HCT116 (cell line): ENCODE results near the gene DPP6.

ENCODE experiments used
- CTCF ChIP-seq, 3 experiments: fragments of 200-600 bp in 1 of 3; sonication (generic) in 1 of 3; IDR thresholded peaks in 2 of 3; conservative IDR thresholded peaks in 1 of 3; 2 replicates each; pipeline ENCODE4 v1.5.1; 2012 to 2017; ENCODE audit warnings: low read depth in 2 of 3, low read length in 2 of 3, antibody characterized with exemption in 1 of 3, borderline replicate concordance in 1 of 3, control low read depth in 1 of 3, mild to moderate bottlenecking in 1 of 3, mixed read lengths in 1 of 3, mixed run types in 1 of 3, moderate library complexity in 1 of 3; ENCODE audit not compliant: insufficient read depth in 1 of 3
- EZH2 ChIP-seq: fragments of 200-600 bp; sonication (generic); IDR thresholded peaks from 2 replicates; pipeline ENCODE4 v1.6.1; 2017; ENCODE audit warnings: antibody characterized with exemption, mixed run types
- POLR2A ChIP-seq: IDR thresholded peaks from 2 replicates; pipeline ENCODE4 v1.7.0; 2011; ENCODE audit warnings: borderline replicate concordance; ENCODE audit not compliant: insufficient read depth, insufficient read length; ENCODE audit errors: extremely low read depth
- REST ChIP-seq: IDR thresholded peaks from 2 replicates; pipeline ENCODE4 v1.6.1; 2012; ENCODE audit warnings: low read depth
- ZNF274 ChIP-seq: fragments of 200-500 bp; sonication (Bioruptor generic); IDR thresholded peaks from 2 replicates; pipeline ENCODE4 v1.6.1; 2014; ENCODE audit warnings: mild to moderate bottlenecking, low read depth, low read length, inconsistent platforms

DNA sequence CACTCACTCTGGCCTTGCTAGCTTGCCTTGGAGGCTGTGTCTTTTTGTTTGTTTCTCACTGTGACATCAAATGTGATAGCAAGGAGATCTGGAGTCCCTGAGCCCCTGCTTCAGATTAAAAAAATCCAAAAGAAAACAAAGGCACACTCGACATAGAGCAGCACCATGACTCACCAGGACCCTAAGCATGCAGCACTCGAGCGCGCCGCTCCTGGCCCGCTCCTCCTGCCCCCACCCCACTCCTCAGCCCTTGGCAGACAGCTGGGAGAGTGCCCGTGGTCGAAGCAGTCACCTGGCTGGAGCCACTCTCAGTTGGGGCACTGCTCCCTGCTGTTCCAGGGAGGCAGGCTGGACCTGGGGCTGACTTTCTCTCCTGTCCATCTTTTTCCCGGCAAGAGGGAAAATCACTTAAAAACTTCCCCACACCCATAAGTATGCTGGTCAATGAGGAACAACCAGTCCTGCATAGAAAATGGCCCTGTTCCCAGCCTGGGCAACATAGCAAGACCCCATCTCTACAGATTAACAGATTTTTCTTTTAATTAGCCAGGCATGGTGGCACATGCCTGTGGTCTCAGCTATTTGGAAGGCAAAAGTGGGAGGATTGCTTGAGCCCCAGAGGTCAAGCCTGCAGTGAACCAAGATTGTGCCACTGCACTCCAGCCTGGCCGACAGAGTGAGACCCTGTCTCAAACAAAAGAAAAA is 822.4 kb downstream of the DPP6 start:
- TF ChIP-seq CTCF (IDR thresholded peaks at IDR 0.05 in 2 of 3, conservative IDR thresholded peaks at IDR 0.05 in 1 of 3; ENCODE audit: borderline replicate concordance in 1 of 3, insufficient read depth in 1 of 3, low read depth in 2 of 3, low read length in 2 of 3) (no peak), ZNF274 (no peak), REST (no peak), POLR2A (no peak), EZH2 (no peak)
